GM23338 (cell line): Measurements from ENCODE around the gene CCDC117. TPM values are rescaled to one million over a fixed set of nuclear protein-coding genes. Genes with fewer than 3 reads are reported as not detected.

Source experiments
- CREB1 ChIP-seq: fragments of 250-450 bp; sonication (Bioruptor Pico); IDR thresholded peaks from 2 replicates; pipeline ENCODE4 v1.5.0; 2020; ENCODE audit warnings: low read depth, mild to moderate bottlenecking, moderate library complexity
- EZH2 ChIP-seq: fragments of 200-600 bp; sonication (generic); IDR thresholded peaks from one replicate; pipeline ENCODE4 v1.8.0; 2017; ENCODE audit warnings: antibody characterized with exemption, mild to moderate bottlenecking, low read depth; ENCODE audit not compliant: unreplicated experiment
- EZH2phosphoT487 ChIP-seq: fragments of 200-600 bp; sonication (generic); IDR thresholded peaks from one replicate; pipeline ENCODE4 v1.8.1; 2018; ENCODE audit warnings: antibody characterized with exemption; ENCODE audit not compliant: unreplicated experiment
- JUNB ChIP-seq: IDR thresholded peaks from one replicate; pipeline ENCODE4 v1.6.1; 2016; ENCODE audit warnings: antibody characterized with exemption; ENCODE audit not compliant: unreplicated experiment
- NANOG ChIP-seq: IDR thresholded peaks from 2 replicates; pipeline ENCODE4 v1.6.1; 2016; ENCODE audit warnings: antibody characterized with exemption, borderline replicate concordance
- POLR2AphosphoS5 ChIP-seq: IDR thresholded peaks from 2 replicates; pipeline ENCODE4 v1.6.1; 2016; ENCODE audit warnings: antibody characterized with exemption, low read depth
- STAT1 ChIP-seq: IDR thresholded peaks from one replicate; pipeline ENCODE4 v1.6.1; 2016; ENCODE audit warnings: antibody characterized with exemption; ENCODE audit not compliant: unreplicated experiment
- ZNF114 ChIP-seq: fragments of 250-450 bp; sonication (Bioruptor Pico); IDR thresholded peaks from 2 replicates; pipeline ENCODE4 v1.5.0; 2020; ENCODE audit warnings: mild to moderate bottlenecking, moderate library complexity
- ZNF331 ChIP-seq: fragments of 250-450 bp; sonication (Bioruptor Pico); IDR thresholded peaks from 2 replicates; pipeline ENCODE4 v1.5.0; 2020; ENCODE audit warnings: low read depth, mild to moderate bottlenecking, moderate library complexity
- polyA plus RNA-seq: library from polyadenylated mRNA; unstranded; fragments of >200 nt; fragmentation: Nextera tagmentation; extraction: Ambion mirVana; gene quantifications from 2 replicates; pipeline ENCODE4 v1.2.1, GENCODE V29; 2016
- total RNA-seq: library from RNA; depleted of rRNA; stranded (reverse); fragments of >200 nt; shearing (Covaris generic); gene quantifications from 2 replicates; pipeline ENCODE4 v1.2.3, GENCODE V29; 2014
- TF ChIP-seq, protein P1 (sequence below): fragments of 250-450 bp; sonication (Bioruptor Pico); IDR thresholded peaks from 2 replicates; pipeline ENCODE4 v1.5.0; 2020; ENCODE audit warnings: mild to moderate bottlenecking, moderate library complexity
- TF ChIP-seq, protein P2 (sequence below), 2 experiments: fragments of 200-600 bp in 1 of 2; sonication (generic) in 1 of 2; conservative IDR thresholded peaks; 2 replicates each; pipeline versions ENCODE4 v1.5.1 to v1.6.1; 2016 to 2017; ENCODE audit warnings: antibody characterized with exemption in 2 of 2, low read depth in 2 of 2, mild to moderate bottlenecking in 2 of 2, moderate library complexity in 1 of 2
- TF ChIP-seq, protein P3 (sequence below): IDR thresholded peaks from one replicate; pipeline ENCODE4 v1.6.1; 2018; ENCODE audit warnings: antibody characterized with exemption; ENCODE audit not compliant: unreplicated experiment

Gene CCDC117
- total and polyA plus RNA-seq, 2 experiments from 2014 or later: 23.9 to 54.1 TPM

DNA sequence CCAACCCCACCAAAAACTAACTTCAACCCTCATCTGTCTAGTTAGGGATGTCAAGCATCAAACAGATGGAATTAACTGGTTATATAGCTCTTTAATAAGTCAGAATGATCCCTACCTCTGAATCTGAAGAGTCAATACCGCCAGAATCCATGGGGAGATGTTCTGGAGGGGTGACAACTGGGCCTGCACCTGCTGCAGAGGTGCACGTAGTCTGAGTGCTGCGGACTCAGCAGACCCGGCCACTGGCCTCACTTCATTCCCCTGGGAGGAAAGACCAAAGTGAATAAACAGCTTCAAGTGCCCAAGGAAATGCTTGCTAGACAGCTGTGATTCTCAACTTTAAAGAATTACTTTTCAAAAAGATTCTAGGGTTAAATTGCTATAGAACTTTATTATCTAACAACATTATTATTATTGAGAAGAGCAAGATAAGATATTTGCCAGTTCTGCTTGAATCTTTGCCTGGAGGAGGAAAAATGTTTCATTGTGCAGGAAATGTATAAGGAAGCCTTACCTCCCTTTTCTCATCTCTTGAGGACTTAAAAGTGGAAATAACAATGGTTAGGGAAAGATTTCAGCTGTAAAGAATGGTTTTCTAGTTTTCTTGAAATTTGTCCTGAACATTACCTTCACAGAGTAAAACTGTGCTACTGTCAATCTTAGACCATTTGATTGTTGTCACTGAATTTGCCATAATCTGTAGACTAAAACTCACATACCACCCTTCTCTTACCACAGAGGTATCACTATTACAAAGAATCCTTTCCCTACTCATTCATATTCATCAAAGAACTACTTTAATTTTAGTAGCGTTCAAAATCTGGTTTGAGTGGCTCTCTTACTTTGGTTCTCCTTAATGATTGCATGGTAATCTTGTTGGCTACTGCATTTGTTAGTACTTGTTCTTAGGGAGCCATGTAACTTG is 23.7 kb downstream of the CCDC117 start (continued):
- TF ChIP-seq, protein P1, sequence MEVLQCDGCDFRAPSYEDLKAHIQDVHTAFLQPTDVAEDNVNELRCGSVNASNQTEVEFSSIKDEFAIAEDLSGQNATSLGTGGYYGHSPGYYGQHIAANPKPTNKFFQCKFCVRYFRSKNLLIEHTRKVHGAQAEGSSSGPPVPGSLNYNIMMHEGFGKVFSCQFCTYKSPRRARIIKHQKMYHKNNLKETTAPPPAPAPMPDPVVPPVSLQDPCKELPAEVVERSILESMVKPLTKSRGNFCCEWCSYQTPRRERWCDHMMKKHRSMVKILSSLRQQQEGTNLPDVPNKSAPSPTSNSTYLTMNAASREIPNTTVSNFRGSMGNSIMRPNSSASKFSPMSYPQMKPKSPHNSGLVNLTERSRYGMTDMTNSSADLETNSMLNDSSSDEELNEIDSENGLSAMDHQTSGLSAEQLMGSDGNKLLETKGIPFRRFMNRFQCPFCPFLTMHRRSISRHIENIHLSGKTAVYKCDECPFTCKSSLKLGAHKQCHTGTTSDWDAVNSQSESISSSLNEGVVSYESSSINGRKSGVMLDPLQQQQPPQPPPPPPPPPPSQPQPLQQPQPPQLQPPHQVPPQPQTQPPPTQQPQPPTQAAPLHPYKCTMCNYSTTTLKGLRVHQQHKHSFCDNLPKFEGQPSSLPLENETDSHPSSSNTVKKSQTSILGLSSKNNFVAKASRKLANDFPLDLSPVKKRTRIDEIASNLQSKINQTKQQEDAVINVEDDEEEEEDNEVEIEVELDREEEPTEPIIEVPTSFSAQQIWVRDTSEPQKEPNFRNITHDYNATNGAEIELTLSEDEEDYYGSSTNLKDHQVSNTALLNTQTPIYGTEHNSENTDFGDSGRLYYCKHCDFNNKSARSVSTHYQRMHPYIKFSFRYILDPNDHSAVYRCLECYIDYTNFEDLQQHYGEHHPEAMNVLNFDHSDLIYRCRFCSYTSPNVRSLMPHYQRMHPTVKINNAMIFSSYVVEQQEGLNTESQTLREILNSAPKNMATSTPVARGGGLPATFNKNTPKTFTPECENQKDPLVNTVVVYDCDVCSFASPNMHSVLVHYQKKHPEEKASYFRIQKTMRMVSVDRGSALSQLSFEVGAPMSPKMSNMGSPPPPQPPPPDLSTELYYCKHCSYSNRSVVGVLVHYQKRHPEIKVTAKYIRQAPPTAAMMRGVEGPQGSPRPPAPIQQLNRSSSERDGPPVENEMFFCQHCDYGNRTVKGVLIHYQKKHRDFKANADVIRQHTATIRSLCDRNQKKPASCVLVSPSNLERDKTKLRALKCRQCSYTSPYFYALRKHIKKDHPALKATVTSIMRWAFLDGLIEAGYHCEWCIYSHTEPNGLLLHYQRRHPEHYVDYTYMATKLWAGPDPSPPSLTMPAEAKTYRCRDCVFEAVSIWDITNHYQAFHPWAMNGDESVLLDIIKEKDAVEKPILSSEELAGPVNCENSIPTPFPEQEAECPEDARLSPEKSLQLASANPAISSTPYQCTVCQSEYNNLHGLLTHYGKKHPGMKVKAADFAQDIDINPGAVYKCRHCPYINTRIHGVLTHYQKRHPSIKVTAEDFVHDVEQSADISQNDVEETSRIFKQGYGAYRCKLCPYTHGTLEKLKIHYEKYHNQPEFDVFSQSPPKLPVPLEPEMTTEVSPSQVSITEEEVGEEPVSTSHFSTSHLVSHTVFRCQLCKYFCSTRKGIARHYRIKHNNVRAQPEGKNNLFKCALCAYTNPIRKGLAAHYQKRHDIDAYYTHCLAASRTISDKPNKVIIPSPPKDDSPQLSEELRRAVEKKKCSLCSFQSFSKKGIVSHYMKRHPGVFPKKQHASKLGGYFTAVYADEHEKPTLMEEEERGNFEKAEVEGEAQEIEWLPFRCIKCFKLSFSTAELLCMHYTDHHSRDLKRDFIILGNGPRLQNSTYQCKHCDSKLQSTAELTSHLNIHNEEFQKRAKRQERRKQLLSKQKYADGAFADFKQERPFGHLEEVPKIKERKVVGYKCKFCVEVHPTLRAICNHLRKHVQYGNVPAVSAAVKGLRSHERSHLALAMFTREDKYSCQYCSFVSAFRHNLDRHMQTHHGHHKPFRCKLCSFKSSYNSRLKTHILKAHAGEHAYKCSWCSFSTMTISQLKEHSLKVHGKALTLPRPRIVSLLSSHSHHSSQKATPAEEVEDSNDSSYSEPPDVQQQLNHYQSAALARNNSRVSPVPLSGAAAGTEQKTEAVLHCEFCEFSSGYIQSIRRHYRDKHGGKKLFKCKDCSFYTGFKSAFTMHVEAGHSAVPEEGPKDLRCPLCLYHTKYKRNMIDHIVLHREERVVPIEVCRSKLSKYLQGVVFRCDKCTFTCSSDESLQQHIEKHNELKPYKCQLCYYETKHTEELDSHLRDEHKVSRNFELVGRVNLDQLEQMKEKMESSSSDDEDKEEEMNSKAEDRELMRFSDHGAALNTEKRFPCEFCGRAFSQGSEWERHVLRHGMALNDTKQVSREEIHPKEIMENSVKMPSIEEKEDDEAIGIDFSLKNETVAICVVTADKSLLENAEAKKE (CRISPR knock-in tag): no peak
- TF ChIP-seq CREB1 (CRISPR knock-in tag) (no peak), NANOG (no peak), EZH2 (no peak), POLR2AphosphoS5 (no peak), JUNB (no peak), ZNF114 (CRISPR knock-in tag) (no peak), EZH2phosphoT487 (no peak), ZNF331 (CRISPR knock-in tag) (no peak), STAT1 (no peak)
- TF ChIP-seq, protein P2, sequence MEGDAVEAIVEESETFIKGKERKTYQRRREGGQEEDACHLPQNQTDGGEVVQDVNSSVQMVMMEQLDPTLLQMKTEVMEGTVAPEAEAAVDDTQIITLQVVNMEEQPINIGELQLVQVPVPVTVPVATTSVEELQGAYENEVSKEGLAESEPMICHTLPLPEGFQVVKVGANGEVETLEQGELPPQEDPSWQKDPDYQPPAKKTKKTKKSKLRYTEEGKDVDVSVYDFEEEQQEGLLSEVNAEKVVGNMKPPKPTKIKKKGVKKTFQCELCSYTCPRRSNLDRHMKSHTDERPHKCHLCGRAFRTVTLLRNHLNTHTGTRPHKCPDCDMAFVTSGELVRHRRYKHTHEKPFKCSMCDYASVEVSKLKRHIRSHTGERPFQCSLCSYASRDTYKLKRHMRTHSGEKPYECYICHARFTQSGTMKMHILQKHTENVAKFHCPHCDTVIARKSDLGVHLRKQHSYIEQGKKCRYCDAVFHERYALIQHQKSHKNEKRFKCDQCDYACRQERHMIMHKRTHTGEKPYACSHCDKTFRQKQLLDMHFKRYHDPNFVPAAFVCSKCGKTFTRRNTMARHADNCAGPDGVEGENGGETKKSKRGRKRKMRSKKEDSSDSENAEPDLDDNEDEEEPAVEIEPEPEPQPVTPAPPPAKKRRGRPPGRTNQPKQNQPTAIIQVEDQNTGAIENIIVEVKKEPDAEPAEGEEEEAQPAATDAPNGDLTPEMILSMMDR (conservative IDR thresholded peaks at IDR 0.05; ENCODE audit: low read depth in 2 of 2): no peak
- TF ChIP-seq, protein P3, sequence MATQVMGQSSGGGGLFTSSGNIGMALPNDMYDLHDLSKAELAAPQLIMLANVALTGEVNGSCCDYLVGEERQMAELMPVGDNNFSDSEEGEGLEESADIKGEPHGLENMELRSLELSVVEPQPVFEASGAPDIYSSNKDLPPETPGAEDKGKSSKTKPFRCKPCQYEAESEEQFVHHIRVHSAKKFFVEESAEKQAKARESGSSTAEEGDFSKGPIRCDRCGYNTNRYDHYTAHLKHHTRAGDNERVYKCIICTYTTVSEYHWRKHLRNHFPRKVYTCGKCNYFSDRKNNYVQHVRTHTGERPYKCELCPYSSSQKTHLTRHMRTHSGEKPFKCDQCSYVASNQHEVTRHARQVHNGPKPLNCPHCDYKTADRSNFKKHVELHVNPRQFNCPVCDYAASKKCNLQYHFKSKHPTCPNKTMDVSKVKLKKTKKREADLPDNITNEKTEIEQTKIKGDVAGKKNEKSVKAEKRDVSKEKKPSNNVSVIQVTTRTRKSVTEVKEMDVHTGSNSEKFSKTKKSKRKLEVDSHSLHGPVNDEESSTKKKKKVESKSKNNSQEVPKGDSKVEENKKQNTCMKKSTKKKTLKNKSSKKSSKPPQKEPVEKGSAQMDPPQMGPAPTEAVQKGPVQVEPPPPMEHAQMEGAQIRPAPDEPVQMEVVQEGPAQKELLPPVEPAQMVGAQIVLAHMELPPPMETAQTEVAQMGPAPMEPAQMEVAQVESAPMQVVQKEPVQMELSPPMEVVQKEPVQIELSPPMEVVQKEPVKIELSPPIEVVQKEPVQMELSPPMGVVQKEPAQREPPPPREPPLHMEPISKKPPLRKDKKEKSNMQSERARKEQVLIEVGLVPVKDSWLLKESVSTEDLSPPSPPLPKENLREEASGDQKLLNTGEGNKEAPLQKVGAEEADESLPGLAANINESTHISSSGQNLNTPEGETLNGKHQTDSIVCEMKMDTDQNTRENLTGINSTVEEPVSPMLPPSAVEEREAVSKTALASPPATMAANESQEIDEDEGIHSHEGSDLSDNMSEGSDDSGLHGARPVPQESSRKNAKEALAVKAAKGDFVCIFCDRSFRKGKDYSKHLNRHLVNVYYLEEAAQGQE: no peak
